ENCODE measurements around the gene TBXAS1. TPM values are rescaled to one million over a fixed set of nuclear protein-coding genes. Genes with fewer than 3 reads are reported as not detected.

TBXAS1 gene
- total RNA-seq, 1 donor from 2014 or later = not detected

GRCh38 chr7:139813151-139813550, 15.9 kb upstream of the TBXAS1 start:
- no peak for TF ChIP-seq CTCF (IDR thresholded peaks at IDR 0.05; ENCODE audit: partially characterized antibody, unreplicated experiment)
- Mint-ChIP-seq H3K36me3 (ENCODE audit: unreplicated experiment) (peaks cover 9% of the 10 kb centered on the region), H3K27ac (ENCODE audit: unreplicated experiment) (no peak overlapping the region), H3K4me3 (ENCODE audit: unreplicated experiment) (no peak overlapping the region), H3K9me3 (ENCODE audit: unreplicated experiment) (no peaks in the 10 kb centered on the region), H3K4me1 (ENCODE audit: low read depth, unreplicated experiment) (no peaks in the 10 kb centered on the region), H3K27me3 (ENCODE audit: unreplicated experiment) (peaks cover 4% of the 10 kb centered on the region)
- DNase-seq = no peak

- no peak overlapping the region for H3K4me3 Mint-ChIP-seq (ENCODE audit: unreplicated experiment)
- peaks cover 9% of the 10 kb centered on the region for H3K36me3 Mint-ChIP-seq (ENCODE audit: unreplicated experiment)
- no peak for DNase-seq
- no peak for TF ChIP-seq CTCF (IDR thresholded peaks at IDR 0.05; ENCODE audit: partially characterized antibody, unreplicated experiment)
- no peak overlapping the region for H3K27ac Mint-ChIP-seq (ENCODE audit: unreplicated experiment)
- no peaks in the 10 kb centered on the region for H3K9me3 Mint-ChIP-seq (ENCODE audit: unreplicated experiment)
- H3K27me3 Mint-ChIP-seq (ENCODE audit: unreplicated experiment) = peaks cover 2% of the 10 kb centered on the region
- H3K4me1 Mint-ChIP-seq (ENCODE audit: low read depth, unreplicated experiment) = no peaks in the 10 kb centered on the region
These were observed 15.4 kb upstream of the TBXAS1 start for GRCh38 chr7:139813689-139814088.

- Mint-ChIP-seq H3K9me3 (ENCODE audit: unreplicated experiment) (no peaks in the 10 kb centered on the region), H3K27ac (ENCODE audit: unreplicated experiment) (no peak overlapping the region), H3K36me3 (ENCODE audit: unreplicated experiment) (peaks cover 9% of the 10 kb centered on the region), H3K27me3 (ENCODE audit: unreplicated experiment) (no peaks in the 10 kb centered on the region), H3K4me3 (ENCODE audit: unreplicated experiment) (no peak overlapping the region), H3K4me1 (ENCODE audit: low read depth, unreplicated experiment) (no peaks in the 10 kb centered on the region)
- TF ChIP-seq CTCF (IDR thresholded peaks at IDR 0.05; ENCODE audit: partially characterized antibody, unreplicated experiment) = no peak
- DNase-seq = no peak
These were observed 11.8 kb upstream of the TBXAS1 start for GRCh38 chr7:139817249-139817648.

- Mint-ChIP-seq H3K4me1 (ENCODE audit: low read depth, unreplicated experiment) (no peaks in the 10 kb centered on the region), H3K27me3 (ENCODE audit: unreplicated experiment) (no peaks in the 10 kb centered on the region), H3K36me3 (ENCODE audit: unreplicated experiment) (peaks cover 9% of the 10 kb centered on the region), H3K27ac (ENCODE audit: unreplicated experiment) (no peak overlapping the region), H3K9me3 (ENCODE audit: unreplicated experiment) (no peaks in the 10 kb centered on the region), H3K4me3 (ENCODE audit: unreplicated experiment) (no peak overlapping the region)
- no peak for DNase-seq
- TF ChIP-seq CTCF (IDR thresholded peaks at IDR 0.05; ENCODE audit: partially characterized antibody, unreplicated experiment) = no peak
These were observed 9.0 kb upstream of the TBXAS1 start for GRCh38 chr7:139820089-139820488.

- Mint-ChIP-seq H3K4me1 (ENCODE audit: low read depth, unreplicated experiment) (no peaks in the 10 kb centered on the region), H3K36me3 (ENCODE audit: unreplicated experiment) (peaks cover 5% of the 10 kb centered on the region), H3K27me3 (ENCODE audit: unreplicated experiment) (peaks cover 4% of the 10 kb centered on the region), H3K9me3 (ENCODE audit: unreplicated experiment) (no peaks in the 10 kb centered on the region), H3K27ac (ENCODE audit: unreplicated experiment) (no peak overlapping the region), H3K4me3 (ENCODE audit: unreplicated experiment) (no peak overlapping the region)
- TF ChIP-seq CTCF (IDR thresholded peaks at IDR 0.05; ENCODE audit: partially characterized antibody, unreplicated experiment) = no peak
- no peak for DNase-seq
These were observed 7.5 kb upstream of the TBXAS1 start for GRCh38 chr7:139821349-139822105.

Measured in glutamatergic neuron (in vitro differentiated cells).